HFFc6 (cell line): ENCODE data around the gene LGALSL. TPM values are rescaled to one million over a fixed set of nuclear protein-coding genes. Genes with fewer than 3 reads are reported as not detected.

Source experiments
- DNase-seq: peaks from one replicate; pipeline ENCODE4 v3.0.0-alpha.2; 2018
- H3K27ac Mint-ChIP-seq: 2 replicates; pipeline ENCODE4 v1.8.0; 2020; ENCODE audit warnings: mild to moderate bottlenecking, mixed read lengths
- H3K27me3 Mint-ChIP-seq: 2 replicates; pipeline ENCODE4 v1.8.0; 2021; ENCODE audit warnings: mild to moderate bottlenecking, moderate library complexity, mixed read lengths; ENCODE audit not compliant: insufficient read depth
- H3K36me3 Mint-ChIP-seq: 2 replicates; pipeline ENCODE4 v1.8.0; 2021; ENCODE audit warnings: low read depth, mixed read lengths
- H3K4me1 Mint-ChIP-seq: 2 replicates; pipeline ENCODE4 v1.8.0; 2020; ENCODE audit warnings: low read depth, mixed read lengths
- H3K4me3 Mint-ChIP-seq: 2 replicates; pipeline ENCODE4 v1.8.0; 2020; ENCODE audit warnings: mild to moderate bottlenecking, moderate library complexity, mixed read lengths
- H3K9me3 Mint-ChIP-seq: 2 replicates; pipeline ENCODE4 v1.8.0; 2020; ENCODE audit warnings: mild to moderate bottlenecking, mixed read lengths
- total RNA-seq, 6 experiments: library from RNA; stranded (reverse); fragmentation: NEBNext Ultra II Directional; extraction: Animal tissue kit (Norgen Biotek cat#: 25700); gene quantifications; 2 replicates in 1 of 6; 3 replicates in 5 of 6; pipeline ENCODE4 v1.2.3, GENCODE V29; 2021
- TF ChIP-seq, protein P1 (sequence below): fragments of 200-600 bp; sonication (generic); IDR thresholded peaks from 2 replicates; pipeline ENCODE4 v1.5.0; 2021; ENCODE audit warnings: antibody characterized with exemption, mild to moderate bottlenecking

Gene LGALSL
- total RNA-seq, 6 experiments from 2014 or later = 0.64 to 2.1 (median 0.82) TPM

DNA sequence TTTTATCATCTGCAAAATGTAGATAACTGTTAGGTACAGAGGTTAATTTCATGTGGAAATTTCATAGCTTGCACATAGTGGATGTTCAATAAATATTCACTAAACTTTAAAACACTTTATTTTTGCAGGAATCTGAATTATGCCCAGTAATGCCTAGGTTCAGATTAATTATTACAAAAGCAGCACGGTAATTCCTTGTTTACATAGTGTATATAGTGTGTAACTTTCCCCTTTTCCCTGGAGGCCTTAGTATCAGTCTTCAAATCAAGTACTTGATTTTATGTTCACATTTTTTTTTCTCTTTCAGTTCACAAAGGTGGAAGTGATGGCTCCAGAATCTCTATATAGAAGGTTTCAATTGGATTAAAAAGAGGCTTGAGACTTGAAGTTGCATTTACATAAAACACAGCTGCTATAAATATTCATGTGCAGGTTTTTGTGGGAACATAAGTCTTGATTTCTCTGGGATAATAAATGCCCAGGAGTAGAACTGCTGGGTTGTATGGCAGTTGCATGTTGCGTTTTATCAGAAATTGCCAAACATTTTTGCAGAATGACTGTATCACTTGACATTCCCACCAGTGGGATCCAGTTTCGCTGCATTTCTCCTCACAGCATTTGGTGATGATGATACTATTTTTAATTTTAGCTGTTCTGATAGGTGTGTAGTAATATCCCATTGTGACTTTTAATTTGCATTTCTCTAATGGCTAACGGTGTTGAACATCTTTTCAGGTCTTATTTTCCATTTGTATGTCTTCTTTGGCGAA lies 27.6 kb upstream of the LGALSL start:
- no peak for DNase-seq
- no peaks in the 10 kb centered on the region for H3K4me1 Mint-ChIP-seq
- H3K27ac Mint-ChIP-seq = no peak overlapping the region
- TF ChIP-seq, protein P1, sequence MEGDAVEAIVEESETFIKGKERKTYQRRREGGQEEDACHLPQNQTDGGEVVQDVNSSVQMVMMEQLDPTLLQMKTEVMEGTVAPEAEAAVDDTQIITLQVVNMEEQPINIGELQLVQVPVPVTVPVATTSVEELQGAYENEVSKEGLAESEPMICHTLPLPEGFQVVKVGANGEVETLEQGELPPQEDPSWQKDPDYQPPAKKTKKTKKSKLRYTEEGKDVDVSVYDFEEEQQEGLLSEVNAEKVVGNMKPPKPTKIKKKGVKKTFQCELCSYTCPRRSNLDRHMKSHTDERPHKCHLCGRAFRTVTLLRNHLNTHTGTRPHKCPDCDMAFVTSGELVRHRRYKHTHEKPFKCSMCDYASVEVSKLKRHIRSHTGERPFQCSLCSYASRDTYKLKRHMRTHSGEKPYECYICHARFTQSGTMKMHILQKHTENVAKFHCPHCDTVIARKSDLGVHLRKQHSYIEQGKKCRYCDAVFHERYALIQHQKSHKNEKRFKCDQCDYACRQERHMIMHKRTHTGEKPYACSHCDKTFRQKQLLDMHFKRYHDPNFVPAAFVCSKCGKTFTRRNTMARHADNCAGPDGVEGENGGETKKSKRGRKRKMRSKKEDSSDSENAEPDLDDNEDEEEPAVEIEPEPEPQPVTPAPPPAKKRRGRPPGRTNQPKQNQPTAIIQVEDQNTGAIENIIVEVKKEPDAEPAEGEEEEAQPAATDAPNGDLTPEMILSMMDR = no peak
- H3K27me3 Mint-ChIP-seq = peaks cover 26% of the 10 kb centered on the region; the same call in 1 of the 2 replicates
- no peaks in the 10 kb centered on the region for H3K9me3 Mint-ChIP-seq
- H3K4me3 Mint-ChIP-seq = no peak overlapping the region
- no peaks in the 10 kb centered on the region for H3K36me3 Mint-ChIP-seq

DNA sequence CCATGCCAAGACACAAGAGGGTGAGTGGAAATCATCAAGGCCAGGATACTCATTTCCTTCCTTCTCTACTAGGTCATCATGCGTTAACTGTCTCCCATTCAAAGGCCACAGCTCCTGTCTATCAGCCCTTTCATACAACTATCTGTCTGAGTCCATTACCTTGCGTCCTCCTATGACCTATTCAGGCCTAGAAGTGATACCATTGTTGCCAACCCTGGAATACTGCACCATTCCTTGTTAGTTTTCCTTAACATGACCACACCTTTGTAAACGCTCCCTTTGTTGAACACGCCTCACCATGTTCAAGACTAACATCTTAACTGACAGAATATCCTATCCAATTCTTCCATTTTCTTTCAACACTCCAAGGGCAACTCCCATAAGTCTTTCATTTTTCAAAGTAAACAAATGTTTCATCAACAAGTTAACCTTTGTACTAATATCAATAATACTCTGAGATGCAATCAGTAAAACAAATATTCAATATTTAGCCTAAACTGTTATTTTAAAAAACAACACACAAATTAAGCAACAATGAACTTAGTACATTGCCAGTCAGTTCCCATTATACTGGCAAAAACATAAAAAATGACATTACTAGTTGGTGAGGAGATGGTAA lies 19.8 kb upstream of the LGALSL start:
- Mint-ChIP-seq H3K27me3 (peaks cover 28% of the 10 kb centered on the region; the same call in 1 of the 2 replicates), H3K4me1 (no peaks in the 10 kb centered on the region), H3K36me3 (no peaks in the 10 kb centered on the region), H3K27ac (no peak overlapping the region), H3K4me3 (no peak overlapping the region), H3K9me3 (no peaks in the 10 kb centered on the region)
- no peak for DNase-seq
- TF ChIP-seq, protein P1 = no peak

DNA sequence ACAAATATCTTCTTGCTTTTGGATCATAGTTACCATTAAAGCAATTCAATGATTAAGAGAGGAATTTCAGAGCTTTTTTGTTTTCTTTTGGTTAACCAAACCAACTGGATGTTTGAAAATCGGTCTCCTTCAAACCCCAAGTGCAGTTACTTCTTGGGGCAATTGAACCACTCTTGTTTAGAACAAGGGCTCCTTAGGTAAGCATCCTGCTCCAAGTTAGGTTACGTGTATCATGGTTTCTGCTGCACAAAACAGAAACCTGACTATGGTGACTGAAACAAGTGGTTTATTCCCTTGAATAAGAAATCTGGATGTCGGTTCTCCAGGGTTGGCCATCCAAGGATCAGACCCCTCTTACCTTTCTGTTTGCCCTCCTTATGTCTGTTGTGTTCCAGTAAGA lies 16.1 kb upstream of the LGALSL start:
- DNase-seq = no peak
- Mint-ChIP-seq H3K27ac (no peak overlapping the region), H3K36me3 (no peaks in the 10 kb centered on the region), H3K4me1 (no peaks in the 10 kb centered on the region), H3K9me3 (no peaks in the 10 kb centered on the region), H3K27me3 (peaks cover 26% of the 10 kb centered on the region), H3K4me3 (no peak overlapping the region)
- TF ChIP-seq, protein P1 = no peak

DNA sequence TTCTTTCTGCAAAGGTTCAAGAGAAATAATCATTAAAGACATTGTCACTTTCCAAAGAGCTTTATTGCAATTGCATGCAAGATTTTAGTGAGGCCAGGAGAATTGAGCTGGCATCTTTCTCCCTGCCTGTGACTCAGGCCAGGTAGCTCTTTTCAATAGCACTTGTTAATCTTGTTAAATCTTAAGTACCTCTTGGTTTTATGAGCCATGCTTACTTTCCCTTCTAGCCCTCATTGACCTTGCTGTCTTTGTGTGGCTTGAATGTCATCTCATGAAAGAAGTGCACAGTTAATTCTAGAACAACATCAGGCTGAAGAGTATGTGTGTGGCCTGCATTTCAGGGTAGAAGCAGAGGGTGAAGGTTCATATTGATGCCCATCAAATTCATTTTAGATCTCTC lies 14.8 kb upstream of the LGALSL start:
- Mint-ChIP-seq H3K4me3 (no peak overlapping the region), H3K36me3 (no peaks in the 10 kb centered on the region), H3K27me3 (peaks cover 33% of the 10 kb centered on the region), H3K4me1 (no peaks in the 10 kb centered on the region), H3K9me3 (no peaks in the 10 kb centered on the region), H3K27ac (no peak overlapping the region)
- no peak for DNase-seq
- TF ChIP-seq, protein P1 = no peak

DNA sequence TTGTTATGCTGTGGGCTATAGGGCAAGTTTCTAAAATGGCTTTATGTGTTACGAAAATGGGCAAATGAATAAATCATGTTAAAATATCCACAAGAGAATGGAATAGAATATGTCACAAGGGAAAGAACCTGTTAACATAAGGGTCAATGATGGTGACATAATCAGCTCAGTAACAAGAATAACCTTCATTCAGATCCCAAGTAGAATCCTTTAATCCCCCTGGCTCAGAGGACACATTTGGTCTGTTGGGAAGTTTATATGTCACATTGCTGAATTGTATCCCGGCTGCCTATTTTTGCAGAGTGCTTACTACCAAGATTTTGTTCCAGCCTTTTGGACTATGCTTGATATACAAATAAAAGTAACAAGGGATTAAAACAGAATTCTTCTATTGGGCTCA lies 13.1 kb upstream of the LGALSL start:
- Mint-ChIP-seq H3K4me1 (no peaks in the 10 kb centered on the region), H3K4me3 (no peak overlapping the region), H3K36me3 (no peaks in the 10 kb centered on the region), H3K27me3 (peaks cover 36% of the 10 kb centered on the region), H3K27ac (no peak overlapping the region), H3K9me3 (no peaks in the 10 kb centered on the region)
- TF ChIP-seq, protein P1 = no peak
- no peak for DNase-seq
